HEK293T (cell line): ENCODE measurements around the gene PAGE2.

Source experiments
- CTCF ChIA-PET: fragments of 350-600 bp; formaldehyde crosslinking; extraction: SDS; loops from one replicate; lab custom pipeline; 2021; ENCODE audit warnings: antibody characterized with exemption, inconsistent platforms; lab: Yijun Ruan, JAX
- POLR2A ChIA-PET: fragments of 350-600 bp; formaldehyde crosslinking; extraction: SDS; loops from one replicate; lab custom pipeline; 2020; ENCODE audit warnings: antibody characterized with exemption, inconsistent platforms; lab: Yijun Ruan, JAX
- DNase-seq: peaks from one replicate; pipeline ENCODE4 v3.0.0; 2012; ENCODE audit warnings: mixed read lengths; ENCODE audit errors: extremely low spot score
- ARNT ChIP-seq: fragments of 450-650 bp; IDR thresholded peaks from 2 replicates; pipeline ENCODE4 v1.6.1; 2017; ENCODE audit warnings: mild to moderate bottlenecking
- BHLHE40 ChIP-seq: fragments of 450-650 bp; IDR thresholded peaks from 2 replicates; pipeline ENCODE4 v1.6.1; 2016; ENCODE audit warnings: mild to moderate bottlenecking, moderate library complexity, borderline replicate concordance
- CTBP1 ChIP-seq: fragments of 450-650 bp; IDR thresholded peaks from 2 replicates; pipeline ENCODE4 v1.6.1; 2016; ENCODE audit warnings: borderline replicate concordance
- ELF4 ChIP-seq: fragments of 450-650 bp; IDR thresholded peaks from 2 replicates; pipeline ENCODE4 v1.6.1; 2017; ENCODE audit warnings: antibody characterized with exemption
- FOXA1 ChIP-seq: fragments of 450-650 bp; IDR thresholded peaks from 2 replicates; pipeline ENCODE4 v1.6.1; 2016; ENCODE audit warnings: mild to moderate bottlenecking
- FOXK2 ChIP-seq: fragments of 450-650 bp; IDR thresholded peaks from 2 replicates; pipeline ENCODE4 v1.6.1; 2016; ENCODE audit warnings: mild to moderate bottlenecking
- FOXM1 ChIP-seq: fragments of 450-650 bp; IDR thresholded peaks from 2 replicates; pipeline ENCODE4 v1.6.1; 2017; ENCODE audit warnings: mild to moderate bottlenecking, borderline replicate concordance
- HDGF ChIP-seq: fragments of 450-650 bp; IDR thresholded peaks from 2 replicates; pipeline ENCODE4 v1.6.1; 2017; ENCODE audit warnings: antibody characterized with exemption, borderline replicate concordance
- L3MBTL2 ChIP-seq: fragments of 450-650 bp; conservative IDR thresholded peaks from 2 replicates; pipeline ENCODE4 v1.6.1; 2016; ENCODE audit warnings: mild to moderate bottlenecking
- LEF1 ChIP-seq: fragments of 450-650 bp; IDR thresholded peaks from 2 replicates; pipeline ENCODE4 v1.6.1; 2017; ENCODE audit warnings: mild to moderate bottlenecking, borderline replicate concordance
- NFRKB ChIP-seq: fragments of 450-650 bp; IDR thresholded peaks from 2 replicates; pipeline ENCODE4 v1.6.1; 2016; ENCODE audit warnings: mild to moderate bottlenecking, moderate library complexity
- PKNOX1 ChIP-seq: fragments of 450-650 bp; IDR thresholded peaks from 2 replicates; pipeline ENCODE4 v1.6.1; 2016
- SP1 ChIP-seq: fragments of 450-650 bp; IDR thresholded peaks from 2 replicates; pipeline ENCODE4 v1.6.1; 2017
- SUZ12 ChIP-seq: fragments of 450-650 bp; IDR thresholded peaks from 2 replicates; pipeline ENCODE4 v1.6.1; 2016; ENCODE audit warnings: mild to moderate bottlenecking
- TARDBP ChIP-seq: fragments of 450-650 bp; IDR thresholded peaks from 2 replicates; pipeline ENCODE4 v1.6.1; 2016
- ZNF384 ChIP-seq: fragments of 450-650 bp; IDR thresholded peaks from 2 replicates; pipeline ENCODE4 v1.6.1; 2016

The PAGE2 gene

GRCh38 chrX:55119271-55119670 lies 30.5 kb downstream of the PAGE2 start:
- no peak for DNase-seq
- TF ChIP-seq BHLHE40 = no peak
- TF ChIP-seq SUZ12 = no peak
- no peak for TF ChIP-seq FOXM1
- no peak for TF ChIP-seq CTBP1
- no peak for TF ChIP-seq FOXK2
- TF ChIP-seq LEF1 = no peak
- TF ChIP-seq ELF4 = no peak
- TF ChIP-seq TARDBP = no peak
- TF ChIP-seq SP1 = no peak
- TF ChIP-seq PKNOX1 = no peak
- ChIA-PET CTCF (no interaction called here), POLR2A (no interaction called here)

GRCh38 chrX:55119712-55120111 lies 30.9 kb downstream of the PAGE2 start:
- ChIA-PET CTCF (no interaction called here), POLR2A (no interaction called here)
- TF ChIP-seq ELF4 (no peak), FOXK2 (no peak), NFRKB (no peak), SUZ12 (no peak), ZNF384 (no peak), BHLHE40 (no peak), SP1 (no peak), HDGF (no peak), PKNOX1 (no peak), CTBP1 (no peak), ARNT (no peak), FOXA1 (no peak), L3MBTL2 (no peak), LEF1 (no peak)
- DNase-seq = no peak

GRCh38 chrX:55120761-55121358 lies 32.0 kb downstream of the PAGE2 start:
- DNase-seq = no peak
- POLR2A ChIA-PET = no interaction called here
- CTCF ChIA-PET = no interaction called here
- TF ChIP-seq ZNF384 = no peak
- TF ChIP-seq ELF4 = no peak
- TF ChIP-seq PKNOX1 = no peak
- TF ChIP-seq FOXK2 = no peak
- TF ChIP-seq ARNT = no peak
- TF ChIP-seq CTBP1 = no peak
- no peak for TF ChIP-seq L3MBTL2
- TF ChIP-seq SP1 = no peak
- no peak for TF ChIP-seq FOXM1
- TF ChIP-seq TARDBP = no peak
- no peak for TF ChIP-seq SUZ12
- TF ChIP-seq HDGF = no peak
- TF ChIP-seq LEF1 = no peak
- TF ChIP-seq BHLHE40 = no peak
- TF ChIP-seq FOXA1 = no peak

GRCh38 chrX:55123900-55124299 lies 35.1 kb downstream of the PAGE2 start:
- ChIA-PET CTCF (no interaction called here), POLR2A (no interaction called here)
- TF ChIP-seq FOXM1 (no peak), FOXK2 (no peak), SUZ12 (no peak), ARNT (no peak), NFRKB (no peak), LEF1 (no peak), PKNOX1 (no peak)
- no peak for DNase-seq

- POLR2A ChIA-PET = no interaction called here
- CTCF ChIA-PET = no interaction called here
- no peak for TF ChIP-seq ARNT
- TF ChIP-seq NFRKB = no peak
- TF ChIP-seq LEF1 = no peak
- TF ChIP-seq FOXK2 = no peak
- TF ChIP-seq ELF4 = no peak
- no peak for TF ChIP-seq FOXA1
- DNase-seq = no peak
Observed at GRCh38 chrX:55127692-55128091, 38.9 kb downstream of the PAGE2 start.

GRCh38 chrX:55129361-55129760 lies 40.5 kb downstream of the PAGE2 start:
- TF ChIP-seq LEF1 (no peak), FOXK2 (no peak), ELF4 (no peak), FOXM1 (no peak), FOXA1 (no peak), TARDBP (no peak), SUZ12 (no peak), NFRKB (no peak), HDGF (no peak), CTBP1 (no peak), ZNF384 (no peak), PKNOX1 (no peak), SP1 (no peak), L3MBTL2 (no peak), ARNT (no peak), BHLHE40 (no peak)
- DNase-seq = no peak
- ChIA-PET CTCF (no interaction called here), POLR2A (no interaction called here)
